Brain microvascular endothelial cell (primary cell): ENCODE results near the gene BCAT1.
A peak's percentile ranks its signal among the peaks of the same experiment; 100 is the strongest.

Source experiments
- DNase-seq: peaks from one replicate; pipeline ENCODE4 v3.0.0-alpha.2; 2020
- H3K27ac ChIP-seq: fragments of 250-450 bp; sonication (Bioruptor Pico); 2 replicates; pipeline ENCODE4 v1.5.1; 2020; ENCODE audit warnings: mild to moderate bottlenecking, moderate library complexity
- H3K27me3 ChIP-seq: fragments of 250-450 bp; sonication (Bioruptor Pico); replicated peaks from 2 replicates; pipeline ENCODE4 v1.5.1; 2020; ENCODE audit warnings: mild to moderate bottlenecking
- H3K36me3 ChIP-seq: fragments of 250-450 bp; sonication (Bioruptor Pico); replicated peaks from 2 replicates; pipeline ENCODE4 v1.5.1; 2020; ENCODE audit warnings: mild to moderate bottlenecking
- H3K4me3 ChIP-seq: 2 replicates; pipeline ENCODE4 v1.5.1; 2011; ENCODE audit warnings: low read depth, mild to moderate bottlenecking, control low read depth, low read length, moderate library complexity
- CTCF ChIP-seq: IDR thresholded peaks from 2 replicates; pipeline ENCODE4 v1.5.1; 2011; ENCODE audit warnings: low read depth, mild to moderate bottlenecking, moderate library complexity, low read length, control low read depth, inconsistent platforms; ENCODE audit errors: missing control alignments
- in situ Hi-C: cut with HindIII; loops from 2 replicates; pipeline ENCODE4 v1.10.0; 2017; ENCODE audit warnings: low sequenced_read_pairs, low pct_ligation_motif_present

The BCAT1 gene, protein sequence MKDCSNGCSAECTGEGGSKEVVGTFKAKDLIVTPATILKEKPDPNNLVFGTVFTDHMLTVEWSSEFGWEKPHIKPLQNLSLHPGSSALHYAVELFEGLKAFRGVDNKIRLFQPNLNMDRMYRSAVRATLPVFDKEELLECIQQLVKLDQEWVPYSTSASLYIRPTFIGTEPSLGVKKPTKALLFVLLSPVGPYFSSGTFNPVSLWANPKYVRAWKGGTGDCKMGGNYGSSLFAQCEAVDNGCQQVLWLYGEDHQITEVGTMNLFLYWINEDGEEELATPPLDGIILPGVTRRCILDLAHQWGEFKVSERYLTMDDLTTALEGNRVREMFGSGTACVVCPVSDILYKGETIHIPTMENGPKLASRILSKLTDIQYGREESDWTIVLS

GRCh38 chr12:24948757-24949722, at the start of gene BCAT1:
Gene BCAT1, minus strand, starts transcription at chr12:24949101. Its CDS starts 169 bp downstream, at chr12:24948932.
- H3K27me3 ChIP-seq = no peaks in the 10 kb centered on the region
- peak within 1 kb of the TSS; percentile 88 for H3K27ac ChIP-seq
- H3K36me3 ChIP-seq = no peaks in the 10 kb centered on the region
- peak; percentile 30 for TF ChIP-seq CTCF
- peak; percentile 85 for DNase-seq
- H3K4me3 ChIP-seq = peak within 1 kb of the TSS; percentile 75
- in situ Hi-C loops = no loop called here

DNA sequence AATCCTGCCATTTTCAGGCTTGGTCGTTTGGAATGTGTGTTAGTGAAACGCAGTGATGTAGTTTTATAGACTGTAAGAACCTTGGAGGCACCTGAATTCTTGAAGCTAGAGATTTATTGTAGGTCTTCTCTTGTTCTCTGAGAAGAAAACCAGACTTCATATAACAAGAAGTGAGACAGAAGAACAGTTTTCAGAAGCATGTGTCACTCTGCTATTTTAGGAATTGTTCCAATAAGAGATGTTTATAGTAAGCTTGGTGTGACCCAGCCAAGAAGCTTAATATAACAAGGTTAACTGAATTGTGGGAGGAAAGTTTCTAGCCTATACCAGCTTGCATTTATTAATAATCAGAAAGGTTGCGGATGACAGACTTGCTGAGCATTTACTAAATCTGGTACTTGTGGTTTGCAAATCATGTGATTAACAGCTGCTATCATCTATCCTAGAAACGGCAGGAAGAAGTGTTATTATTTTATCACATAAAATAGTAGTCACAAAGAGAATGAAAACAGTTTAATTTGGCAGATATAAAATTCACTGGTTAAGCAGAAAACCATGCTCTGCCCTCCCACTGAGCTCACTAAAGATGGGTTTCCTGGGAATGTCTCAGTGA, 49.2 kb upstream of the BCAT1 start:
- Histone ChIP-seq H3K27me3 (no peaks in the 10 kb centered on the region), H3K36me3 (no peaks in the 10 kb centered on the region), H3K27ac (peak overlapping the region; percentile 65), H3K4me3 (no peak overlapping the region)
- DNase-seq = peak; percentile 86
- TF ChIP-seq CTCF = no peak
- in situ Hi-C loops = loop anchor here (25.0 kb wide), 1 partner anchor 139 kb away; no protein-coding TSS in a partner anchor

GRCh38 chr12:24997496-24997895, 48.6 kb upstream of the BCAT1 start:
- peak overlapping the region; percentile 65 for H3K27ac ChIP-seq

GRCh38 chr12:24996820-24997219, 47.9 kb upstream of the BCAT1 start:
- H3K4me3 ChIP-seq = no peak overlapping the region
- in situ Hi-C loops = loop anchor here (25.0 kb wide), 1 partner anchor 140 kb away; no protein-coding TSS in a partner anchor
- no peak for TF ChIP-seq CTCF

More at GRCh38 chr12:24997496-24997895, 48.6 kb upstream of the BCAT1 start:
- H3K27me3 ChIP-seq = no peaks in the 10 kb centered on the region
- H3K36me3 ChIP-seq = no peaks in the 10 kb centered on the region
- in situ Hi-C loops = loop anchor here (25.0 kb wide), 1 partner anchor 140 kb away; no protein-coding TSS in a partner anchor
- DNase-seq = no peak
- H3K4me3 ChIP-seq = no peak overlapping the region
- no peak for TF ChIP-seq CTCF

GRCh38 chr12:24996102-24996797, 47.3 kb upstream of the BCAT1 start:
- in situ Hi-C loops = loop anchor here (25.0 kb wide), 1 partner anchor 141 kb away; no protein-coding TSS in a partner anchor
- Histone ChIP-seq H3K36me3 (no peaks in the 10 kb centered on the region), H3K27ac (no peak overlapping the region), H3K4me3 (no peak overlapping the region), H3K27me3 (no peaks in the 10 kb centered on the region)
- DNase-seq = no peak
- TF ChIP-seq CTCF = no peak

More at GRCh38 chr12:24996820-24997219, 47.9 kb upstream of the BCAT1 start:
- Histone ChIP-seq H3K27ac (no peak overlapping the region), H3K36me3 (no peaks in the 10 kb centered on the region), H3K27me3 (no peaks in the 10 kb centered on the region)
- no peak for DNase-seq
